Liver (tissue), 9 donors: ENCODE results near the gene GDF11. TPM values are rescaled to one million over a fixed set of nuclear protein-coding genes. Genes with fewer than 3 reads are reported as not detected.

Source experiments
- DNase-seq: peaks from one replicate; pipeline ENCODE4 v3.0.0-alpha.2; 2017; ENCODE audit warnings: low spot score
- H3K27ac ChIP-seq, 2 donors: one replicate each; pipeline ENCODE4 v1.7.0; 2013; ENCODE audit warnings: inconsistent platforms in 2 of 2, low read length in 2 of 2, control low read depth in 1 of 2, low read depth in 1 of 2, mild to moderate bottlenecking in 1 of 2
- H3K27me3 ChIP-seq, 4 donors: one replicate each; pipeline versions ENCODE4 v1.6.1 to v1.7.0; 2013; ENCODE audit warnings: low read length in 3 of 4, inconsistent platforms in 1 of 4, mild to moderate bottlenecking in 1 of 4, moderate library complexity in 1 of 4; ENCODE audit not compliant: control insufficient read depth in 4 of 4, insufficient read depth in 4 of 4
- H3K36me3 ChIP-seq, 4 donors: one replicate each; pipeline versions ENCODE4 v1.6.1 to v1.7.0; 2013; ENCODE audit warnings: low read length in 3 of 4, mild to moderate bottlenecking in 3 of 4, low read depth in 1 of 4, moderate library complexity in 1 of 4; ENCODE audit not compliant: control insufficient read depth in 4 of 4, insufficient read depth in 3 of 4
- H3K4me1 ChIP-seq, 4 donors: one replicate each; pipeline versions ENCODE4 v1.6.1 to v1.7.0; 2013; ENCODE audit warnings: low read length in 3 of 4, mild to moderate bottlenecking in 3 of 4, moderate library complexity in 1 of 4; ENCODE audit not compliant: control insufficient read depth in 4 of 4, insufficient read depth in 4 of 4
- H3K4me3 ChIP-seq, 3 donors: one replicate each; pipeline versions ENCODE4 v1.6.1 to v1.7.0; 2013; ENCODE audit warnings: low read length in 3 of 3, control low read depth in 1 of 3, low read depth in 1 of 3, mild to moderate bottlenecking in 1 of 3
- H3K9ac ChIP-seq, 2 donors: one replicate each; pipeline ENCODE4 v1.7.0; 2013; ENCODE audit warnings: low read length in 2 of 2, mild to moderate bottlenecking in 2 of 2, moderate library complexity in 2 of 2, control low read depth in 1 of 2, low read depth in 1 of 2
- H3K9me3 ChIP-seq, 4 donors: one replicate each; pipeline versions ENCODE4 v1.6.1 to v1.7.0; 2013; ENCODE audit warnings: low read length in 3 of 4; ENCODE audit not compliant: control insufficient read depth in 4 of 4
- FOXA1 ChIP-seq: IDR thresholded peaks from 2 replicates; pipeline ENCODE4 v1.6.1; 2016; ENCODE audit warnings: antibody characterized with exemption
- FOXA2 ChIP-seq: IDR thresholded peaks from 2 replicates; pipeline ENCODE4 v1.6.1; 2016; ENCODE audit warnings: antibody characterized with exemption
- GABPA ChIP-seq, 2 donors: IDR thresholded peaks in 1 of 2; conservative IDR thresholded peaks in 1 of 2; 2 replicates each; pipeline ENCODE4 v1.6.1; 2016; ENCODE audit warnings: antibody characterized with exemption in 2 of 2, mild to moderate bottlenecking in 1 of 2, moderate library complexity in 1 of 2
- HNF4A ChIP-seq, 2 donors: conservative IDR thresholded peaks; 2 replicates each; pipeline ENCODE4 v1.6.1; 2016; ENCODE audit warnings: antibody characterized with exemption in 2 of 2, mild to moderate bottlenecking in 2 of 2
- HNF4G ChIP-seq: IDR thresholded peaks from 2 replicates; pipeline ENCODE4 v1.6.1; 2016; ENCODE audit warnings: antibody characterized with exemption
- NR2F2 ChIP-seq: IDR thresholded peaks from 2 replicates; pipeline ENCODE4 v1.6.1; 2016; ENCODE audit warnings: antibody characterized with exemption
- RAD21 ChIP-seq, 2 donors: IDR thresholded peaks; 2 replicates each; pipeline ENCODE4 v1.6.1; 2016; ENCODE audit warnings: antibody characterized with exemption in 2 of 2, mild to moderate bottlenecking in 2 of 2
- RXRA ChIP-seq, 2 donors: IDR thresholded peaks; 2 replicates each; pipeline ENCODE4 v1.6.1; 2017 to 2018; ENCODE audit warnings: antibody characterized with exemption in 2 of 2, mild to moderate bottlenecking in 1 of 2
- SP1 ChIP-seq: IDR thresholded peaks from 2 replicates; pipeline ENCODE4 v1.6.1; 2018; ENCODE audit warnings: antibody characterized with exemption, mild to moderate bottlenecking
- TAF1 ChIP-seq: conservative IDR thresholded peaks from 2 replicates; pipeline ENCODE4 v1.6.1; 2016; ENCODE audit warnings: antibody characterized with exemption, mild to moderate bottlenecking
- YY1 ChIP-seq: IDR thresholded peaks from 2 replicates; pipeline ENCODE4 v1.6.1; 2016; ENCODE audit warnings: antibody characterized with exemption, mild to moderate bottlenecking
- whole genome bisulfite sequencing: extraction: QIAGEN DNeasy Blood & Tissue Kit; methylation state at CpG from one replicate; pipeline ENCODE4 v1.1.7; 2013; 5-methylcytosine and 5-hydroxymethylcytosine counted together
- polyA plus RNA-seq, 2 donors: library from polyadenylated mRNA; stranded (reverse) in 1 of 2; unstranded in 1 of 2; fragments of 200-250 nt in 1 of 2; fragments of >200 nt in 1 of 2; fragmentation: Nextera tagmentation in 1 of 2; extraction: Ambion mirVana in 1 of 2; gene quantifications; one replicate each; pipeline versions ENCODE4 v1.2.1 to v1.2.3, GENCODE V29; 2013 to 2015
- total RNA-seq, 2 donors: library from RNA; depleted of rRNA; stranded (reverse); fragments of >200 nt; gene quantifications; one replicate each; pipeline ENCODE4 v1.2.3, GENCODE V29; 2014
- TF ChIP-seq, protein P1 (sequence below): IDR thresholded peaks from 2 replicates; pipeline ENCODE4 v1.6.1; 2016; ENCODE audit warnings: antibody characterized with exemption
- TF ChIP-seq, protein P2 (sequence below): IDR thresholded peaks from 2 replicates; pipeline ENCODE4 v1.6.1; 2016; ENCODE audit warnings: antibody characterized with exemption
- TF ChIP-seq, protein P3 (sequence below): fragments of 150-350 bp; IDR thresholded peaks from 2 replicates; pipeline ENCODE4 v1.5.1; 2017; ENCODE audit warnings: improper control_type of control experiment, low read depth, low read length; ENCODE audit not compliant: missing input control
- donor health status: healthy.
- donor health status: healthy.
- donor health status: healthy.
- donor health status: healthy.
- donor health status: healthy.

The GDF11 gene
- total and polyA plus RNA-seq, 4 donors: 0.40 to 5.0 (median 0.70) TPM

DNA sequence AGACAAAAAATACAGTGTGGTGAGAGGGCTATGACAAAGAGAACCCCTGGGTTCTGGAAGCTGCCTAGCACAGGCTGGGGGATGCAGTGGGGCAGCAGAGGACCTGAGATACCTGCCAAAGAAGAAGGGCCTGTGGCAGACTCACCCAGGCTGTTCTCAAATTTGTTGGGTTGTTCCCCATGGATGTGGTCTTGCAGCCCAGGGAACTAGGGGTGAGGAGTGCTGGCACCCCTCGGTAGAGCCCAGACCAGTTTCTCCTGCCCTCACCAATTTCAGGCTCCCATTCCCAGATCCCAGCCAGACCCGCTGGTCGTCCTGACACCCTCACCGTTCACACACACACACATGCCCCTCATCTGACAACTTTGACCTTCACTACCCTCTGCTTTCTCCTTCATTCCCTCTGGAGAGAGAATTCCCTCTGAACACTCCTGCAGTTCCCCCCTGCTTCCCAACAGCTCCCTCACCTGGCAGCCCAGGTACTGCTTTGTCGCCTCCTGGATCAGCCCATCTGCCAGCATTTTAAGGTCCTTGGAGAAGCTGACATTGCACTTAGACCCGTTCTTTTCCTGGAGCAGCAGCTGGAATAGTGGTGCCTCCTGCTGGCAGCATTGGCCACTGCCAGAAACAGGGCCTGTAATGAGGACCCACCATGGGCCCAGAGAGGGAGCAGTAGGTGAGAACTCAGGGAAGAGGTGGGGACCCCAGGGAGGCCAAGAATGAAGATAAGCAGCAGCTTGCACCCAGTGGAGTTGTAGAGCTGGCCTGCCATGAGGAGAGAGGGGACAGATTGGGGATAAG, 5.9 kb upstream of the GDF11 start:
- H3K9ac ChIP-seq: no peak overlapping the region
- H3K27ac ChIP-seq: no peak overlapping the region
- DNase-seq: peak; percentile 64
- WGBS: 28% methylated on average over 6 of the region's 6 CpGs
- no peaks in the 10 kb centered on the region for H3K9me3 ChIP-seq
- H3K36me3 ChIP-seq: no peaks in the 10 kb centered on the region
- H3K27me3 ChIP-seq: peaks cover 0 to 3% (median 0%) of the 10 kb centered on the region in 4 donors
- H3K4me3 ChIP-seq: no peak overlapping the region
- H3K4me1 ChIP-seq: peaks cover 0 to 16% (median 10%) of the 10 kb centered on the region in 4 donors
- TF ChIP-seq GABPA (IDR thresholded peaks at IDR 0.05 in 1 of 2, conservative IDR thresholded peaks at IDR 0.05 in 1 of 2): no peak
- no peak for TF ChIP-seq SP1
- TF ChIP-seq, protein P1, sequence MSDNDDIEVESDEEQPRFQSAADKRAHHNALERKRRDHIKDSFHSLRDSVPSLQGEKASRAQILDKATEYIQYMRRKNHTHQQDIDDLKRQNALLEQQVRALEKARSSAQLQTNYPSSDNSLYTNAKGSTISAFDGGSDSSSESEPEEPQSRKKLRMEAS: no peak
- peak; percentile 88 to 89 for TF ChIP-seq RAD21 (IDR thresholded peaks at IDR 0.05)
- TF ChIP-seq, protein P2, sequence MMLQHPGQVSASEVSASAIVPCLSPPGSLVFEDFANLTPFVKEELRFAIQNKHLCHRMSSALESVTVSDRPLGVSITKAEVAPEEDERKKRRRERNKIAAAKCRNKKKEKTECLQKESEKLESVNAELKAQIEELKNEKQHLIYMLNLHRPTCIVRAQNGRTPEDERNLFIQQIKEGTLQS: no peak
- TF ChIP-seq FOXA2: no peak
- TF ChIP-seq, protein P3, sequence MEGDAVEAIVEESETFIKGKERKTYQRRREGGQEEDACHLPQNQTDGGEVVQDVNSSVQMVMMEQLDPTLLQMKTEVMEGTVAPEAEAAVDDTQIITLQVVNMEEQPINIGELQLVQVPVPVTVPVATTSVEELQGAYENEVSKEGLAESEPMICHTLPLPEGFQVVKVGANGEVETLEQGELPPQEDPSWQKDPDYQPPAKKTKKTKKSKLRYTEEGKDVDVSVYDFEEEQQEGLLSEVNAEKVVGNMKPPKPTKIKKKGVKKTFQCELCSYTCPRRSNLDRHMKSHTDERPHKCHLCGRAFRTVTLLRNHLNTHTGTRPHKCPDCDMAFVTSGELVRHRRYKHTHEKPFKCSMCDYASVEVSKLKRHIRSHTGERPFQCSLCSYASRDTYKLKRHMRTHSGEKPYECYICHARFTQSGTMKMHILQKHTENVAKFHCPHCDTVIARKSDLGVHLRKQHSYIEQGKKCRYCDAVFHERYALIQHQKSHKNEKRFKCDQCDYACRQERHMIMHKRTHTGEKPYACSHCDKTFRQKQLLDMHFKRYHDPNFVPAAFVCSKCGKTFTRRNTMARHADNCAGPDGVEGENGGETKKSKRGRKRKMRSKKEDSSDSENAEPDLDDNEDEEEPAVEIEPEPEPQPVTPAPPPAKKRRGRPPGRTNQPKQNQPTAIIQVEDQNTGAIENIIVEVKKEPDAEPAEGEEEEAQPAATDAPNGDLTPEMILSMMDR: peak; percentile 72
- TF ChIP-seq TAF1: no peak
- TF ChIP-seq RXRA (IDR thresholded peaks at IDR 0.05): peak in 1 of 2 donors; percentile 10
- peak; percentile 40 to 49 for TF ChIP-seq HNF4A (conservative IDR thresholded peaks at IDR 0.05)
- no peak for TF ChIP-seq YY1
- TF ChIP-seq NR2F2: no peak

DNA sequence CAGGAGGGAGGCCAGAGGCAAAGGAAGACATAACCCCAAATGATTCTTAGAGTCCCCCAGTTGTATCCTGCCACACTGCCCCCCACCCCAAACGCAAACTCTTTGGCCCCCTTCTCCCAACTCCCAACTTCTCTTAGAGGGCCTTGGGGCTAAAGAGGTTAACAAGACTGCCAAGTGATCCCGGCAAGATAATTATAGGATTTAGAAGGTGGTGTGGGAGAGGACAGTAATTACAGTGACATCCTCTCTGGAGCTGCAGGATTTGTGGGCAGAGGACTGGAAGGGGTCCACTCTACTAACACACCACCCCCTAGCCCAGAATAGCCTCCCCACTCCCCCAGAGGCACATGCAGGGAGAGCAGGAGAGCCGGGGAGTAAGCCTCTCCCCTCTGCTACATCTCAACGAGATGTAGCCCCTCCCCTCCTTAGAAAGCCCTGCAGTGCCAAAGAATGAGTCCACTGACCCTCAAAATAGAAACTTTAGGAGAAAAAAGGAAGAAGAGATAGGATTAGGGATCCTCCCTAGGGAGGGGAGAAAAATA, 5.3 kb upstream of the GDF11 start:
- whole genome bisulfite sequencing: 30% methylated on average over 4 of the region's 4 CpGs
- no peaks in the 10 kb centered on the region for H3K9me3 ChIP-seq
- peak overlapping the region; percentile 9 to 68 for H3K27ac ChIP-seq
- TF ChIP-seq FOXA1 (no peak), YY1 (no peak), GABPA (IDR thresholded peaks at IDR 0.05 in 1 of 2, conservative IDR thresholded peaks at IDR 0.05 in 1 of 2) (no peak), HNF4G (no peak)
- H3K4me1 ChIP-seq: peaks cover 0 to 16% (median 10%) of the 10 kb centered on the region in 4 donors
- H3K27me3 ChIP-seq: peaks cover 0 to 5% (median 0%) of the 10 kb centered on the region in 4 donors
- no peak overlapping the region for H3K9ac ChIP-seq
- no peak for DNase-seq
- no peak overlapping the region for H3K4me3 ChIP-seq
- no peaks in the 10 kb centered on the region for H3K36me3 ChIP-seq
